IMR-90 (cell line): ENCODE measurements around the gene RPRML. TPM values are rescaled to one million over a fixed set of nuclear protein-coding genes. Genes with fewer than 3 reads are reported as not detected.

Experiments used
- ATAC-seq: fragments of 200-7000 bp; cut with Tn5 transposase; 2 replicates; pipeline ENCODE4 v1.9.1; 2020; ENCODE audit warnings: low read depth, mild to moderate bottlenecking, moderate library complexity
- BruUV-seq: library from RNA; stranded (reverse); fragments of 400-500 nt; replicated peaks from 2 replicates; lab custom pipeline; 2021; lab: Mats Ljungman, UMichigan
- CTCF ChIA-PET: fragments of 300-600 bp; formaldehyde crosslinking; extraction: SDS; loops from one replicate; lab custom pipeline; 2021; ENCODE audit warnings: antibody characterized with exemption; lab: Yijun Ruan, JAX
- POLR2A ChIA-PET: fragments of 300-600 bp; sonication (Branson Sonifier 250); formaldehyde crosslinking; loops from one replicate; lab custom pipeline; 2022; ENCODE audit warnings: antibody characterized with exemption; ENCODE audit not compliant: unreplicated experiment; lab: Charles Lee
- DNase-seq: peaks from one replicate; pipeline ENCODE4 v3.0.0; 2013
- H2AFZ ChIP-seq: replicated peaks from 2 replicates; pipeline ENCODE3; 2013; ENCODE audit warnings: low read length, mild to moderate bottlenecking; ENCODE audit not compliant: poor library complexity
- H2AK5ac ChIP-seq: 2 replicates; pipeline ENCODE4 v1.6.1; 2013; ENCODE audit warnings: low read depth, low read length, inconsistent platforms
- H2AK9ac ChIP-seq: replicated peaks from 2 replicates; pipeline ENCODE3; 2013; ENCODE audit warnings: mild to moderate bottlenecking, low read depth, low read length, moderate library complexity; ENCODE audit not compliant: poor library complexity
- H2BK120ac ChIP-seq: 2 replicates; pipeline ENCODE4 v1.6.1; 2013; ENCODE audit warnings: low read depth, low read length, inconsistent platforms
- H2BK15ac ChIP-seq: 3 replicates; pipeline ENCODE4 v1.6.1; 2013; ENCODE audit warnings: low read depth, low read length, inconsistent platforms
- H2BK20ac ChIP-seq: 2 replicates; pipeline ENCODE4 v1.6.1; 2013; ENCODE audit warnings: low read depth, mild to moderate bottlenecking, inconsistent platforms, low read length, moderate library complexity
- H2BK5ac ChIP-seq: 2 replicates; pipeline ENCODE4 v1.6.1; 2013; ENCODE audit warnings: mild to moderate bottlenecking, low read depth, low read length, inconsistent platforms; ENCODE audit not compliant: poor library complexity, severe bottlenecking
- H3K14ac ChIP-seq: replicated peaks from 2 replicates; pipeline ENCODE4 v1.6.1; 2013; ENCODE audit warnings: low read depth, low read length, inconsistent platforms
- H3K18ac ChIP-seq: 2 replicates; pipeline ENCODE4 v1.6.1; 2013; ENCODE audit warnings: low read depth, low read length, control low read depth
- H3K23ac ChIP-seq: 2 replicates; pipeline ENCODE4 v1.6.1; 2013; ENCODE audit warnings: low read depth, low read length, inconsistent platforms
- H3K27ac ChIP-seq: 2 replicates; pipeline ENCODE4 v1.5.1; 2013; ENCODE audit warnings: mild to moderate bottlenecking, control low read depth, low read length; ENCODE audit not compliant: insufficient read depth
- H3K27me3 ChIP-seq: 2 replicates; pipeline ENCODE4 v1.6.1; 2013; ENCODE audit warnings: low read length; ENCODE audit not compliant: control insufficient read depth, insufficient read depth
- H3K36me3 ChIP-seq: 2 replicates; pipeline ENCODE4 v1.6.1; 2013; ENCODE audit warnings: low read length, mixed read lengths; ENCODE audit not compliant: control insufficient read depth, insufficient read depth
- H3K4ac ChIP-seq: 2 replicates; pipeline ENCODE4 v1.6.1; 2013; ENCODE audit warnings: low read depth, low read length, inconsistent platforms
- H3K4me1 ChIP-seq: 2 replicates; pipeline ENCODE4 v1.6.1; 2013; ENCODE audit warnings: low read length, mixed read lengths; ENCODE audit not compliant: control insufficient read depth, insufficient read depth
- H3K4me2 ChIP-seq: 2 replicates; pipeline ENCODE4 v1.6.1; 2013; ENCODE audit warnings: low read depth, mild to moderate bottlenecking, control low read depth, low read length, moderate library complexity
- H3K4me3 ChIP-seq: 2 replicates; pipeline ENCODE4 v1.5.1; 2013; ENCODE audit warnings: low read depth, mild to moderate bottlenecking, control low read depth, low read length, moderate library complexity; ENCODE audit not compliant: insufficient read depth
- H3K56ac ChIP-seq: 2 replicates; pipeline ENCODE4 v1.6.1; 2013; ENCODE audit warnings: low read length, inconsistent platforms; ENCODE audit not compliant: insufficient read depth; ENCODE audit errors: extremely low read depth
- H3K79me1 ChIP-seq, 2 experiments: 2 replicates each; pipeline ENCODE4 v1.6.1; 2013; ENCODE audit warnings: low read length in 2 of 2, inconsistent platforms in 1 of 2, low read depth in 1 of 2
- H3K9ac ChIP-seq: 2 replicates; pipeline ENCODE4 v1.6.1; 2013; ENCODE audit warnings: low read depth, low read length, control low read depth
- H3K9me1 ChIP-seq: 2 replicates; pipeline ENCODE4 v1.6.1; 2013; ENCODE audit warnings: low read length, inconsistent platforms; ENCODE audit not compliant: insufficient read depth
- H3K9me3 ChIP-seq: 2 replicates; pipeline ENCODE4 v1.6.1; 2013; ENCODE audit warnings: low read length; ENCODE audit not compliant: control insufficient read depth, insufficient read depth
- H4K20me1 ChIP-seq: 2 replicates; pipeline ENCODE4 v1.6.1; 2013; ENCODE audit warnings: low read length, inconsistent platforms; ENCODE audit not compliant: insufficient read depth
- H4K5ac ChIP-seq: 2 replicates; pipeline ENCODE4 v1.6.1; 2013; ENCODE audit warnings: mild to moderate bottlenecking, low read depth, low read length, control low read depth
- H4K8ac ChIP-seq, 2 experiments: 2 replicates each; pipeline ENCODE4 v1.6.1; 2013; ENCODE audit warnings: low read depth in 2 of 2, low read length in 2 of 2, control low read depth in 1 of 2, inconsistent platforms in 1 of 2
- H4K91ac ChIP-seq: 2 replicates; pipeline ENCODE4 v1.6.1; 2013; ENCODE audit warnings: low read depth, low read length, inconsistent platforms; ENCODE audit not compliant: insufficient read depth
- BHLHE40 ChIP-seq: fragments of 150-350 bp; IDR thresholded peaks from 2 replicates; pipeline ENCODE4 v1.6.1; 2016; ENCODE audit warnings: mild to moderate bottlenecking, low read depth, low read length
- CHD1 ChIP-seq: IDR thresholded peaks from 2 replicates; pipeline ENCODE4 v1.6.1; 2012; ENCODE audit warnings: low read depth, low read length, improper control_type of control experiment
- MAFK ChIP-seq: IDR thresholded peaks from 2 replicates; pipeline ENCODE4 v1.6.1; 2012; ENCODE audit warnings: low read depth, low read length, improper control_type of control experiment
- MAZ ChIP-seq: IDR thresholded peaks from 2 replicates; pipeline ENCODE4 v1.6.1; 2012; ENCODE audit warnings: low read depth, mild to moderate bottlenecking, low read length, improper control_type of control experiment, moderate library complexity, borderline replicate concordance
- MXI1 ChIP-seq: IDR thresholded peaks from 2 replicates; pipeline ENCODE4 v1.6.1; 2012; ENCODE audit warnings: low read depth, mild to moderate bottlenecking, low read length, moderate library complexity, borderline replicate concordance
- NFE2L2 ChIP-seq: fragments of 150-350 bp; IDR thresholded peaks from 2 replicates; pipeline ENCODE4 v1.6.1; 2016; ENCODE audit warnings: low read depth, mild to moderate bottlenecking, low read length
- RCOR1 ChIP-seq: IDR thresholded peaks from 2 replicates; pipeline ENCODE4 v1.6.1; 2012; ENCODE audit warnings: mild to moderate bottlenecking, low read length, improper control_type of control experiment; ENCODE audit not compliant: insufficient replicate concordance
- SMC3 ChIP-seq: fragments of 150-350 bp; IDR thresholded peaks from 2 replicates; pipeline ENCODE4 v1.6.1; 2016; ENCODE audit warnings: low read depth, mild to moderate bottlenecking, antibody characterized with exemption, low read length, moderate library complexity
- WGBS, 2 experiments: methylation state at CpG; one replicate each; pipeline versions ENCODE4 v1.1.5 to v1.1.7; 2013; ENCODE audit warnings: missing lambda C conversion rate in 2 of 2; ENCODE audit not compliant: insufficient read length in 1 of 2; ENCODE audit errors: extremely low coverage in 2 of 2; 5-methylcytosine and 5-hydroxymethylcytosine counted together
- dilution Hi-C: fragments of 300-500 bp; cut with HindIII; formaldehyde crosslinking; loops from one replicate; pipeline ENCODE4 v1.14.3; 2018; ENCODE audit warnings: low sequenced_read_pairs; ENCODE audit not compliant: unreplicated experiment
- in situ Hi-C: fragments of 300-500 bp; cut with MboI; formaldehyde crosslinking; loops from 3 replicates; pipeline ENCODE4 v1.14.3; 2019; ENCODE audit warnings: low sequenced_read_pairs, inconsistent platforms, mixed read lengths
- intact Hi-C: fragments of 100-400 bp; cut with micrococcal nuclease; formaldehyde crosslinking; loops from 2 replicates; pipeline ENCODE4 v1.10.0; 2022
- polyA plus RNA-seq, 3 experiments: library from polyadenylated mRNA; depleted of rRNA; stranded (reverse); fragments of >200 nt; gene quantifications; 2 replicates each; pipeline ENCODE4 v1.2.3, GENCODE V29; 2012; ENCODE audit warnings: low replicate concordance in 1 of 3
- total RNA-seq: library from RNA; depleted of rRNA; stranded (reverse); fragments of >200 nt; gene quantifications from 2 replicates; pipeline ENCODE4 v1.2.3, GENCODE V29; 2012
- TF ChIP-seq, protein P1 (sequence below): conservative IDR thresholded peaks from 2 replicates; pipeline ENCODE4 v1.5.1; 2012; ENCODE audit warnings: mild to moderate bottlenecking, low read depth, low read length, improper control_type of control experiment
- TF ChIP-seq, protein P2 (sequence below): fragments of 150-350 bp; IDR thresholded peaks from 2 replicates; pipeline ENCODE4 v1.6.1; 2017; ENCODE audit warnings: mild to moderate bottlenecking, antibody characterized with exemption, low read length, low read depth

Gene RPRML
- total and polyA plus RNA-seq, 2 of the 4 experiments (the other 2 are of a cell fraction): not detected

DNA sequence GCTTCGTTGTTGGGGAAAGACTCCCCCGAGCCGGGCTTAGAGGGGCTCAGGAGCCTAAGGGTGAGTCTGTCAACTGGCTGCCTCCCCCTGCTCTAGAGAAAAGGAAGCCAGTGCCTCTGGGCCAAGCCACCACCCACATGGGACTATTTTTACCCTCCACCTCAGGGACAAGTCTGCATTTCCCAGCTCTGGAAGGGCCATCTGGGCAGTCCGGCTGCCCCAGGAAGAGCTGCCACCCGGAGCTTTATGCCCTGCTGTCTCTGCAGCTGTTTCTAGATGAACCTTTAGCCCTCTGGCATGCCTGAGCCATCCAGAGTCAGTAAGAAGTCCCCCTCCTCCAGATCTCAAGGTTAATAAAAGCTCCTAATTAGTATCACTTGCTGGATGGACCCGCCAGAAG lies 5.3 kb upstream of the RPRML start:
- H3K23ac ChIP-seq: no peak overlapping the region
- H2AK5ac ChIP-seq: no peak overlapping the region
- H3K79me1 ChIP-seq: no peaks in the 10 kb centered on the region
- H3K9me3 ChIP-seq: no peaks in the 10 kb centered on the region; the same call in 1 of the 2 replicates
- ChIA-PET POLR2A (no interaction called here), CTCF (no interaction called here)
- H3K4me2 ChIP-seq: no peak overlapping the region
- no peak overlapping the region for H2BK15ac ChIP-seq
- H3K27ac ChIP-seq: no peak overlapping the region
- no peak overlapping the region for H2BK120ac ChIP-seq
- no peak overlapping the region for H3K4ac ChIP-seq
- no peaks in the 10 kb centered on the region for H3K36me3 ChIP-seq
- H3K14ac ChIP-seq: no peak overlapping the region
- ATAC-seq: no peak
- dilution Hi-C loops (no loop called here), intact Hi-C loops (no loop called here), in situ Hi-C loops (no loop called here)
- H3K18ac ChIP-seq: no peak overlapping the region
- no peak overlapping the region for H2AK9ac ChIP-seq
- peaks cover 4% of the 10 kb centered on the region; the same call in 1 of the 2 replicates for H4K20me1 ChIP-seq
- H2BK20ac ChIP-seq: no peak overlapping the region
- no peak overlapping the region for H3K56ac ChIP-seq
- no CpG with 5 or more reads among the region's 6 CpGs for WGBS, 2 experiments
- no peak overlapping the region for H4K91ac ChIP-seq
- H3K9me1 ChIP-seq: no peaks in the 10 kb centered on the region
- TF ChIP-seq MAFK (no peak), SMC3 (no peak), BHLHE40 (no peak), RCOR1 (no peak), NFE2L2 (no peak), MXI1 (no peak), CHD1 (no peak), MAZ (no peak)
- TF ChIP-seq, protein P1, sequence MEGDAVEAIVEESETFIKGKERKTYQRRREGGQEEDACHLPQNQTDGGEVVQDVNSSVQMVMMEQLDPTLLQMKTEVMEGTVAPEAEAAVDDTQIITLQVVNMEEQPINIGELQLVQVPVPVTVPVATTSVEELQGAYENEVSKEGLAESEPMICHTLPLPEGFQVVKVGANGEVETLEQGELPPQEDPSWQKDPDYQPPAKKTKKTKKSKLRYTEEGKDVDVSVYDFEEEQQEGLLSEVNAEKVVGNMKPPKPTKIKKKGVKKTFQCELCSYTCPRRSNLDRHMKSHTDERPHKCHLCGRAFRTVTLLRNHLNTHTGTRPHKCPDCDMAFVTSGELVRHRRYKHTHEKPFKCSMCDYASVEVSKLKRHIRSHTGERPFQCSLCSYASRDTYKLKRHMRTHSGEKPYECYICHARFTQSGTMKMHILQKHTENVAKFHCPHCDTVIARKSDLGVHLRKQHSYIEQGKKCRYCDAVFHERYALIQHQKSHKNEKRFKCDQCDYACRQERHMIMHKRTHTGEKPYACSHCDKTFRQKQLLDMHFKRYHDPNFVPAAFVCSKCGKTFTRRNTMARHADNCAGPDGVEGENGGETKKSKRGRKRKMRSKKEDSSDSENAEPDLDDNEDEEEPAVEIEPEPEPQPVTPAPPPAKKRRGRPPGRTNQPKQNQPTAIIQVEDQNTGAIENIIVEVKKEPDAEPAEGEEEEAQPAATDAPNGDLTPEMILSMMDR: no peak
- TF ChIP-seq, protein P2, sequence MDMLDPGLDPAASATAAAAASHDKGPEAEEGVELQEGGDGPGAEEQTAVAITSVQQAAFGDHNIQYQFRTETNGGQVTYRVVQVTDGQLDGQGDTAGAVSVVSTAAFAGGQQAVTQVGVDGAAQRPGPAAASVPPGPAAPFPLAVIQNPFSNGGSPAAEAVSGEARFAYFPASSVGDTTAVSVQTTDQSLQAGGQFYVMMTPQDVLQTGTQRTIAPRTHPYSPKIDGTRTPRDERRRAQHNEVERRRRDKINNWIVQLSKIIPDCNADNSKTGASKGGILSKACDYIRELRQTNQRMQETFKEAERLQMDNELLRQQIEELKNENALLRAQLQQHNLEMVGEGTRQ: no peak
- no peak overlapping the region for H4K8ac ChIP-seq
- no peak overlapping the region for H3K4me3 ChIP-seq
- H3K9ac ChIP-seq: no peak overlapping the region
- BruUV-seq: no TSS peak
- no peaks in the 10 kb centered on the region for H3K4me1 ChIP-seq
- H2BK5ac ChIP-seq: no peak overlapping the region
- DNase-seq: no peak
- no peak overlapping the region for H2AFZ ChIP-seq
- H3K27me3 ChIP-seq: peaks cover 30% of the 10 kb centered on the region
- H4K5ac ChIP-seq: no peak overlapping the region
